Activated CD4-positive, alpha-beta T cell treated with anti-CD3 and anti-CD28 coated beads, Interleukin-2, Interleukin-4, amounts not matched to agents 100 ng/mL and 50 ng/mL, durations not matched to agents 16 hours and 8 hours (primary cell): ENCODE results near the gene DNER.
"Not testable (repeated sequence)": the region's sequence is repeated elsewhere in the genome, so short reads cannot be mapped to it uniquely, and the experiment has no call there.

ENCODE experiments used
- DNase-seq: peaks from one replicate; pipeline ENCODE4 v3.0.0-alpha.2; 2020; ENCODE audit warnings: low spot score

DNER gene

DNA sequence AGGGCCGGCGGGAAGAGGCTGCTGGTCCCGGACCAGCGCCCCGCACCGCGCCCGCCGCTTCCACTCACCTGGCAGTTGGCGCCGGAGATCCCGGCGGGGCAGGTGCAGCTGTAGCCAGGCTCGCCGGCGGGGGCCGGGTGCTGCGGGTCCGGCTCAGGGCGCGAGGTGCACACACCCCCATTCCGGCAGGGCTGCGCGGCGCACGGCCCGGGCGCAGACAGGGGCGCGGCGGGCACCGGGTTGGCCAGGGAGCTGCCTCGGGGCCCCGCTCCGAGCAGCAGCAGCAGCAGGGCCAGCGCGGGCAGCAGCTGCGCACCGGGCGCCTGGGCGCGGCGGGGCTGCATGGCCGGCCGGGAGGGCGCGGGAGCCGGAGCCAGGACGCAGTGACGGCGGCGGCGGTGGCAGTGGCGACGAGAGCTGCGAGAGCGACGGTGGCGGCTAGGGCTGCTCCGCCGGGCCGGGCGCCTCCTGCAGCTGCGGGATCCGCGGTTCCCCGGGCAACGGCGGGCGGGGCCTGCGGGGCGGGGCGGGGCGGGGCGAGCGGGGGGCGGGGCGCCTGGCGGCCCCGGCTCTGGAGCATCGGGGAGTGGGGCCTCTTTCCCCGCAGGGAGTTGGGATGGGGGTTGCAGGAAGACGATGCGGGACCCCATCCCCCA, at the start of gene DNER:
Gene DNER, minus strand, starts transcription at position 476 of the 656 bp plus-strand sequence. Its CDS starts 132 bp downstream, at position 344.
- DNase-seq = peak; percentile 36

DNA sequence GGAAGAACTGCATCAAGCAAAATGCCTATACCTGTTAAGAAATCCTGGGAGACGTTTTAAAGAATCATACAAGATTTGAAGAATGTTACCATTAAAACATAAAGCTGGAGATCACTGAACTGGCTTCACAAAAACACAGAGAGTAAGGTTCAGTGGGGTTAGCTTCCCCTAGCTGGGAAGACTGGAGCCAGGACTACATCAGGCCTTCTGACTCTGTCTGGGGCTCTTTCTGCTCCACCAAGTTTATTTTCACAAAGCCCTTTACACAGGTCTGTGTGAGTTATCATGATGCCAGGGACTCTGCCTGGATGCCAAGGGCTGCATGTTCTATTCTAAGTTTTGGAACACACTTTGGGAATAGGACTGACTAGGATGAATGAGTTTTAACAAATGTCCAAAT, 47.3 kb upstream of the DNER start:
- no peak for DNase-seq

GRCh38 chr2:229757462-229757861, 43.1 kb upstream of the DNER start:
- not testable (repeated sequence) for DNase-seq

- no peak for DNase-seq
These were observed 38.8 kb upstream of the DNER start for GRCh38 chr2:229752970-229753729.

DNA sequence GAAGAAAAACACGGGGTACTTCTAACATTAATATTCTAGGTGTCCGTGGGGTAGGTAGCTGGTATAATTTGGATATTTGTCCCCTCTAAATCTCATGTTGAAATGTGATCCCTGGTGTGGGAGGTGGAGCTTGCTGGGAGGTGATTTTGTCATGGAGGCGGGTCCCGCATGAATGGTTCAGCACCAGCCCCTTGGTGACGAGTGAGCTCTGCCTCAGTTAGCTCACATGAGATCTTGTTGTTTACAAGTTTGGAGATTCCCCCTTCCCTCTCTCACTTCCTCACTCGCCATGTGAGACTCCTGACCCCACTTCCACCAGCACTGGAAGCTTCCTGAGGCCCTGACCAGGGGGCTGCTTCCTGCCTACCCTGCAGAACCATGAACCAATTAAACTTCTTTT, 35.4 kb upstream of the DNER start:
- no peak for DNase-seq

DNA sequence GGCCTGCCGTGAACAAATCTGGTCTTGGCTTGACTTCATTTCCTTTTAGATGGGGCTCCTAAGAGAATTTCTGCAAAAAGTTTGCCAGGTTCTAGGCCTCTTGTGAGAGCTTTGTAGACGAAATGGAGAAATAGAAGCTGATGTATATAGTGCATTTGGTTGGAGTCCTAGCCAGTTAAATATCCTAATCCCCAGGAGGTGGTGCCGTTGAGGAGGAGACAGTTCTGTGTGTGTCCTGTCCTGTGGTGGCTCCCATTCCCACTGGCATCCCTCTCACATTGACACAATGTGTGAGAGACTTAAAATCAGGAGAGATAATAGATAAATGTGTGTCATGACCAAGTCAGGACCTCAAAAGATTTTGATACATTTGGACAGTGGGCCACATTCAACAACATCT, 34.6 kb upstream of the DNER start:
- no peak for DNase-seq

- not testable (repeated sequence) for DNase-seq
These were observed 28.3 kb upstream of the DNER start for GRCh38 chr2:229742691-229743090.

- DNase-seq = no peak
These were observed 25.9 kb upstream of the DNER start for GRCh38 chr2:229740279-229740678.

DNA sequence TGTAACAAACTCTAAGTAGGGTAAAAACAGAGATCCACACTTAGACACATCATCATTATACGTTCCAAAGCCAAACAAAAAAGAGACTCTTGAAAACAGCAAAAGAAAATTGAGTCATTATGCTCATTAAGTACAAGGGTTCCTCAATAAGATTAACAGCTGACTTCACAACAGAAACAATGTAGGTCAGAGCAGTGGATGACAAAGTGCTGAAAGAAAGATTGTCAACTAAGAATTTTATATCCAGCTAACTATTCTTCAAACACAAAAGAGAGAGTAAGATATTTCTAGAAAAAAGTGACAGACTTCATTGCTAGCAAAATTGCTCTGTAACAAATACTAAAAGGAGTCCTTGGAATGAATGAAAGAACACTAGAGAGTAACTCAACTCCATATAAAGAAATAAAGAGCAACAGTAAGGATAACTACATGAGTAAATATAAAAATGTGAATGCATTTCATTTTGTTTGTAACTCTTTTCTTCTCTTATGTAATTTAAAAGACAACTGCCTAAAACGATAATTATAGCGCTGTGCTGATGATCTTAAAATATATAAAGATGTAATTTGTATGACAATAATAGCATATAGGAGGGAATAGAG, 23.8 kb upstream of the DNER start:
- DNase-seq = no peak

DNA sequence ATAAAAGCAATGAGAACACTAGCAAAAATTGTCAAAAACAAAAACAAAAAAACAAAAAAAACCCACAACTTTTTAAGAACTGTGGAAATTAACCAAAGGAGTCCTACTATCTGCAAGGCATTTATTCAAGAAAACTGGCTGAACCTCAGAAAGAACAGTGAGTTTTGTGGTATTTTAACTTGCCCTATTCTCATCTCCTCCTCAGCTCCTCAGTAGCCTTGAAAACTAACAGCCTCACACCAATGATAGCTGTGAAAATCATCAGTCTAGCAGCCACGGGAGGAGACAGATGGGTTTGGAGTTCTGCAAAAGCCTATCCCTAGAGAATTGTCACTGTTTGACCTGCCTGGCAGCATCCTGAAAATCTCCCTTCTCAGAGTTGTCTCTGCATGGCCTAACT, 20.1 kb upstream of the DNER start:
- no peak for DNase-seq

GRCh38 chr2:229733611-229734245, 19.4 kb upstream of the DNER start:
- DNase-seq = no peak

DNA sequence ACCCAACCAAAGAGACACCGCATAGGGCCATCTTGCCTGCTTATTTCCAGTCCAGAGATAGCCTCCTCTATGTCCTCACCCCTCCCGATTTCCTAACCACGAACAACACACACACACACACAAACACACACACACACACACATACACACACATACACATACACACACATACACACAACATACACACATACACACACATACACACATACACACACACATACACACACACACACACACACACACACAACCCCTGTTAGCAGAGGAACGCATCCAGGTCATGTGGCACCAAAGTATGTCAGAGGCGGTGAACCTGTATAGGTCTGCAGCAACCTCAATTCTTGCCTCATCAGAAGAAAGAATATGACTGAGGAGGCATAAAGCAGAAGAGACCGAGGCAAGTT, 18.5 kb upstream of the DNER start:
- DNase-seq = no peak

GRCh38 chr2:229731916-229732315, 17.6 kb upstream of the DNER start:
- DNase-seq = no peak

- DNase-seq = no peak
These were observed 17.0 kb upstream of the DNER start for GRCh38 chr2:229731363-229731762.

GRCh38 chr2:229728370-229728769, 14.0 kb upstream of the DNER start:
- DNase-seq = no peak

GRCh38 chr2:229726643-229727042, 12.3 kb upstream of the DNER start:
- DNase-seq = no peak

DNA sequence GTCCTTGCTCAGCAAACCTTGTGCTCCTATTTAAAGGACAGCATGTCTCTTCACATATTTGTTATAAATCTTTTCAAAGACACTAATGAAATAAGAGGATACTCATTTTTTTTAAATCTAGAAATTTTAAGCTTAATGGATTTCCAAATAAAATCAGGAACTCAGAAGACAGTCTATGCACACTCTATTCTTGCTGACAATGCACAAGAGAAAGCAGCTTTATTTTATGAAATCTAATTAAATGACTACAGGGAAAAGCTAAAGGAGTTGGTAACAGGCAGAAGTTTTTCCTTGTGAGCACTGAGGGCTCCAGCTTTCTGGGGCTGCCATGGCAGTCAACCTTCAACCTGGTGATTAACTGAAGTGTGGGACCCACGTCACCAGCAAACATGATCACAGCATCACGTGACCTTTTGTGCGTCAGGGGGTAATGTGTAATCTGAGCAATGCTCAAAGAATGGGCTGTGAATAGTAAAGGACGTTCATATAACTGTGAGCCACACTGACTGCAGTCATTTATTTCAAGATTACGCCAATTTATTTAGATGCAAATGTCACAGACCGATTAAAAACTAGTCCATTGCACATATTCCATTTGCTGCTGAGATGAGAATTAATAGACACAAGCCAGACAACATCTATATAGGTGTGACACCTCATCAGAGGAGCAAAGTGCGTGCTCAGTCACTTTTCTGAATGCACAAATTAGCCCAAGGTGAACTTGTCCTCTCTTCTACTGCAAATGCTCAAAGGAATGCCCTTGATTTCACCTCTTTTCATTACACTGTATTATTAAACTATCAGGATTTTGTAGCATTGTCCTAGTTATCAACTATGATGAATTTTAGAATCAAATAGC, 11.6 kb upstream of the DNER start:
- DNase-seq = no peak

- DNase-seq = not testable (repeated sequence)
These were observed 8.8 kb upstream of the DNER start for GRCh38 chr2:229723192-229723591.

DNA sequence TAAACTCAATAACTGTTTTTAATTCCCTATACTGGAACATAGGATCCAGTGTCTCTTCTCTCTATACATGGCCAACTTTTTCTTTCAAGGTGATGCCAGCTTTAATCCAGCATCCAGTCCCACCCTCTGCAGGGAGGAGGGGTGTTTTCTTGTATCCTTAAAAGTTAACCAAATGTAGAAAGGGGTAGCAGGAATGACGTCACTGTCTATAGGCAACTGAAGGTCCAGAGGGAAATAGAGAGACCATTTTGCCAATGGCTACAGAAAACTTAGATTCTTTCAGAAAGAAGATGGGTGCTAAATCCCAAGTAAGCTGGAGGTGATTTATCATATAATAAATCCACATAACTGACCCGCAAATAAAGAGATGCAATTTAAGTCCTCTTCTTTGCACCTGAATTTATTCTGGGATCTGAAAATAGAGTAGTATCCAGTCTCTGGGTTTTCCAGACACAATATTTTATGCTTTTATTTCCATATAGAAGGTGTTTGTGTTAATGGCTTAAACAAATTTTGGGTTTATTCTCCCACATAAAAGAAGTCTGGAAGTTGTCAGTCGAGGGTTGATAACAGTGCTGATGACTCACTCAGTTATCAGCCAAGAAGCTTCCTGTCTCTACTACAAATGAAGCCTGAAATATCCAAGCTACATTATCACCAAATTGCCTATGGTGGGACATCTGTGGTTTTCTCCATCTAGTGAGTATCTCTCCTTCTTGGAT, 5.7 kb upstream of the DNER start:
- DNase-seq = no peak

DNA sequence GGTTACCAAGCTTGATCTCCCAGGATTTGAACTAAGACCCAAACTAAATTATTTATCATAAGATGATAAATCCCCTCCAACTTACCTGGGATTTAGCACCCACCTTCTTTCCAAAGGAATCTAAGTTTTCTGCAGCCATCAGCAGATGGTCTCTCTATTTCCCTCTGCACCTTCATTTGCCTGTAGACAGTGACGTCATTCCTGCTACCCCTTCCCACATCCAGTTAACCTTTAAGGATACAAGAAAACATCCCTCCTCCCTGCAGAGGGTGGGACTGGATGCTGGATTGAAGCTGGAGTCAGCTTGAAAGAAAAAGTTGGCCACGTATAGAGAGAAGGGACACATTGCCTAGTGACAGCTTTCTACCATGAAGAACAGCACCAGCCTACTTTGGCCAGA, 3.7 kb upstream of the DNER start:
- DNase-seq = no peak

DNA sequence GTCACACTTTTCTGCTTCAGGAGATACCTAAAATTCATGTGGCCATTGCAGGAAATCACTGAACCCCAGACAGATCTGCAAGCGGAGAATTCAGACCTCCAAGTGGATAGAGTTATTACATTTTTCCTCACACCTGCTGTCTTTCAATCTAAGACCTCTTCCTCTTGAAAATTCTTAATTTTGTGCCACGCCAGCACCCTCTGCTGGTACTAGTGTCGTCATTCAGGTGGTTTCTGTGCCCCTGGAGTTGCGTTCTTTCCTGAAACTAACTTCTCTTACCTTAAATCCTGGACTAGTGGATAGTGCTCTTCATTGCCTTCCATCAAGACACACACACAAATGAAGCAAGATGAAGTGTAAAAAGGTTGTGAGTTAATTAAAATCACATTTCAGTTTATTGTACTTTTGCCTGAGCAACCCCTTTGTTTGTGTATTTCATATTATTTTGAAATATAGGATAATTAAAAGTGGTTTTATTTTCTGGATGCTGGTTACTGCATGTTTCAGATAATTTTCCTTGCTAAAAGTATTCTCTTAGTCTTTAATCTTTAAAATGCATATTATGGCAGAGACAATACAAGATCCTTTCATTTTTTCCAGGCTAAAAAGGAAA, 1.6 kb upstream of the DNER start:
- peak; percentile 34 for DNase-seq
